PC-9 (cell line): ENCODE data around the gene SLC6A19.

ENCODE experiments used
- CTCF ChIP-seq: fragments of 200-600 bp; sonication (generic); conservative IDR thresholded peaks from 2 replicates; pipeline ENCODE4 v1.6.1; 2017; ENCODE audit warnings: mixed run types, antibody characterized with exemption, mild to moderate bottlenecking, moderate library complexity
- EZH2 ChIP-seq: fragments of 200-600 bp; sonication (generic); IDR thresholded peaks from 2 replicates; pipeline ENCODE4 v1.8.0; 2017; ENCODE audit warnings: antibody characterized with exemption, low read depth

- TF ChIP-seq CTCF, result no peak
- TF ChIP-seq EZH2, result no peak
Measured at GRCh38 chr5:1212881-1213280, 11.5 kb downstream of the SLC6A19 start.
